Endothelial cell of umbilical vein (primary cell): Measurements from ENCODE around the gene SMCHD1. TPM values are rescaled to one million over a fixed set of nuclear protein-coding genes. Genes with fewer than 3 reads are reported as not detected.

Source experiments
- BruUV-seq: library from RNA; stranded (reverse); fragments of 400-500 nt; replicated peaks from 2 replicates; lab custom pipeline; 2021; lab: Mats Ljungman, UMichigan
- CTCF ChIA-PET: fragments of 300-600, 350-600 bp; sonication (Branson Sonifier 250); formaldehyde crosslinking; loops from one replicate; lab custom pipeline; 2021; ENCODE audit warnings: antibody characterized with exemption, inconsistent platforms; lab: Charles Lee
- POLR2A ChIA-PET: fragments of 300-600, 350-600 bp; sonication (Branson Sonifier 250); formaldehyde crosslinking; loops from one replicate; lab custom pipeline; 2021; ENCODE audit warnings: antibody characterized with exemption, inconsistent platforms; lab: Charles Lee
- DNase-seq: peaks from one replicate; pipeline ENCODE4 v3.0.0-alpha.2; 2011; ENCODE audit warnings: low read depth, low spot score
- FAIRE-seq: peaks from 2 replicates; lab custom pipeline; 2011; peaks lifted over from hg19 to GRCh38; lab: Jason Lieb, UNC
- H2AFZ ChIP-seq: 2 replicates; pipeline ENCODE4 v1.6.0; 2012; ENCODE audit warnings: low read depth, low read length, control low read depth, inconsistent platforms
- H3K27ac ChIP-seq: 2 replicates; pipeline ENCODE4 v1.5.1; 2011; ENCODE audit warnings: low read depth, mild to moderate bottlenecking, control low read depth, low read length, moderate library complexity; ENCODE audit not compliant: insufficient read depth
- H3K27me3 ChIP-seq, 2 experiments: 2 replicates each; pipeline versions ENCODE4 v1.6.0 to v1.6.1; 2011; ENCODE audit warnings: low read length in 2 of 2, mixed read lengths in 1 of 2; ENCODE audit not compliant: control insufficient read depth in 2 of 2, insufficient read depth in 2 of 2
- H3K36me3 ChIP-seq, 2 experiments: 2 replicates in 1 of 2; 3 replicates in 1 of 2; pipeline ENCODE4 v1.5.1; 2011; ENCODE audit warnings: low read length in 2 of 2, mild to moderate bottlenecking in 1 of 2, moderate library complexity in 1 of 2; ENCODE audit not compliant: control insufficient read depth in 2 of 2, insufficient read depth in 2 of 2; ENCODE audit errors: extremely low read depth in 1 of 2
- H3K4me1 ChIP-seq: 3 replicates; pipeline ENCODE4 v1.5.1; 2011; ENCODE audit warnings: mild to moderate bottlenecking, low read length; ENCODE audit not compliant: control insufficient read depth, insufficient read depth; ENCODE audit errors: extremely low read depth
- H3K4me2 ChIP-seq: 2 replicates; pipeline ENCODE4 v1.6.1; 2011; ENCODE audit warnings: low read length, control low read depth, mixed read lengths; ENCODE audit not compliant: insufficient read depth
- H3K4me3 ChIP-seq, 3 experiments: fragments of 200-600 bp in 1 of 3; sonication (generic), shearing (Covaris generic) in 1 of 3; replicated peaks in 1 of 3; 2 replicates each; pipeline ENCODE4 v1.5.1; 2011 to 2016; ENCODE audit warnings: control low read depth in 3 of 3, low read length in 3 of 3, mild to moderate bottlenecking in 2 of 3, inconsistent platforms in 1 of 3, low read depth in 1 of 3, moderate library complexity in 1 of 3; ENCODE audit not compliant: insufficient read depth in 1 of 3
- H3K79me2 ChIP-seq: 2 replicates; pipeline ENCODE4 v1.6.0; 2012; ENCODE audit warnings: low read length, inconsistent platforms; ENCODE audit not compliant: control insufficient read depth, insufficient read depth
- H3K9ac ChIP-seq: replicated peaks from 2 replicates; pipeline ENCODE3; 2011; ENCODE audit warnings: low read length, control low read depth; ENCODE audit not compliant: insufficient read depth; ENCODE audit errors: extremely low read depth
- H3K9me1 ChIP-seq: replicated peaks from 3 replicates; pipeline ENCODE4 v1.6.0; 2011; ENCODE audit warnings: mild to moderate bottlenecking, low read length; ENCODE audit not compliant: control insufficient read depth, insufficient read depth; ENCODE audit errors: extremely low read depth
- H3K9me3 ChIP-seq: replicated peaks from 2 replicates; pipeline ENCODE4 v1.5.1; 2012; ENCODE audit warnings: low read length, inconsistent platforms; ENCODE audit not compliant: control insufficient read depth, insufficient read depth
- H4K20me1 ChIP-seq: replicated peaks from 2 replicates; pipeline ENCODE3; 2011; ENCODE audit warnings: mild to moderate bottlenecking, low read length; ENCODE audit not compliant: control insufficient read depth, insufficient read depth; ENCODE audit errors: extremely low read depth
- EZH2 ChIP-seq: IDR thresholded peaks from 2 replicates; pipeline ENCODE4 v1.6.1; 2012; ENCODE audit warnings: borderline replicate concordance, low read depth, mild to moderate bottlenecking, moderate library complexity, low read length, inconsistent platforms; ENCODE audit not compliant: severe bottlenecking
- FOS ChIP-seq: IDR thresholded peaks from 2 replicates; pipeline ENCODE4 v1.6.1; 2011; ENCODE audit warnings: mild to moderate bottlenecking, low read length, moderate library complexity, borderline replicate concordance; ENCODE audit not compliant: insufficient read depth
- GATA2 ChIP-seq: IDR thresholded peaks from 2 replicates; pipeline ENCODE4 v1.7.0; 2011; ENCODE audit warnings: low read depth, mild to moderate bottlenecking, moderate library complexity, mixed read lengths, low read length; ENCODE audit not compliant: insufficient read length, insufficient read depth
- JUN ChIP-seq: IDR thresholded peaks from 2 replicates; pipeline ENCODE4 v1.6.1; 2011; ENCODE audit warnings: borderline replicate concordance, low read depth; ENCODE audit not compliant: insufficient read length, insufficient read depth
- MYC ChIP-seq: IDR thresholded peaks from one replicate; pipeline ENCODE4 v1.6.1; 2011; ENCODE audit warnings: mild to moderate bottlenecking, low read depth, low read length
- POLR2A ChIP-seq: IDR thresholded peaks from 2 replicates; pipeline ENCODE4 v1.6.1; 2012; ENCODE audit warnings: low read depth, mild to moderate bottlenecking, control low read depth, low read length
- POLR2AphosphoS5 ChIP-seq: IDR thresholded peaks from 2 replicates; pipeline ENCODE4 v1.6.1; 2012; ENCODE audit warnings: low read depth, mild to moderate bottlenecking, control low read depth, low read length, moderate library complexity; ENCODE audit not compliant: insufficient read depth
- dilution Hi-C: fragments of 300-500 bp; cut with MboI; formaldehyde crosslinking; loops from one replicate; pipeline ENCODE4 v1.15.0; 2019; ENCODE audit warnings: low sequenced_read_pairs; ENCODE audit not compliant: extremely low pct_ligation_motif_present
- intact Hi-C: fragments of 100-400 bp; cut with micrococcal nuclease; formaldehyde crosslinking; loops from one replicate; pipeline ENCODE4 v1.10.0; 2022
- polyA plus RNA-seq, 4 experiments: library from polyadenylated mRNA; depleted of rRNA in 3 of 4; stranded (reverse) in 3 of 4; unstranded in 1 of 4; fragments of >200 nt; gene quantifications; 2 replicates each; pipeline versions ENCODE4 v1.2.1 to v1.2.3, GENCODE V29; 2011 to 2012; ENCODE audit warnings: missing spikeins in 1 of 4
- total RNA-seq: library from RNA; stranded (reverse); gene quantifications from 2 replicates; pipeline ENCODE4 v1.2.3, GENCODE V29; 2021
- TF ChIP-seq, protein P1 (sequence below), 2 donors: IDR thresholded peaks; 1 replicate in 1 of 2; 2 replicates in 1 of 2; pipeline ENCODE4 v1.5.1; 2011; ENCODE audit warnings: low read length in 2 of 2, mild to moderate bottlenecking in 2 of 2, moderate library complexity in 2 of 2, control low read depth in 1 of 2, inconsistent platforms in 1 of 2, low read depth in 1 of 2; ENCODE audit not compliant: insufficient read depth in 1 of 2; ENCODE audit errors: extremely low read depth in 1 of 2
- TF ChIP-seq, protein P2 (sequence below): IDR thresholded peaks from 2 replicates; pipeline ENCODE4 v1.6.1; 2011; ENCODE audit not compliant: insufficient read depth, insufficient read length

The SMCHD1 gene
- total and polyA plus RNA-seq, 2 donors (not counting 3 experiments of a cell fraction or from before 2014, with no cell fraction given), result 7.4 to 39.9 TPM

DNA sequence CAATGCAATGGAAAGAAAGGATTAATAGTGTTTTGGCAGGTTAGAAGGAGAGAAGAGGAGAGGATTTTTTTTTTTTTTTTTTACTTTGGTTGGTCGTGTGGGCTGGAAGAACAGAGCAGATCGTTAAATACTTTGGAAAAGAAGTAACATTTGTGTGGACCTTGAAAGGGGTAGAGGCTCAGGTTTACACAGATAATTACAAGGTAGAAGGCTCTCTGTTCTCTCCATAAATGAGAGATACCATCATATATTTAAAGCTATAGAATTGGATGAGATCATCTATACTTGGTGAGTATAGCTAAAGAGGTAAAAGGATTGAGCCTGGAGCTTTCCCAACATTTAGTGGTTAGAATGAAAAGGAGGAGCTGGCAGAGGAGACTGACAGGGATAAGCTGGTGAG lies 49.0 kb downstream of the SMCHD1 start:
- ChIA-PET CTCF (interaction anchor here (1.2 to 2.1 kb wide), 3 partner anchors 18 to 26 kb away, joined by 4 to 5 read pairs (median 4); no protein-coding TSS in a partner anchor), POLR2A (no interaction called here)
- no peak for FAIRE-seq

More for the DNA sequence above, 49.0 kb downstream of the SMCHD1 start:
- no peak overlapping the region for H3K4me2 ChIP-seq
- intact Hi-C loops, result loop anchor here (5.0 kb wide), 1 partner anchor 37 kb away; no protein-coding TSS in a partner anchor
- H2AFZ ChIP-seq, result no peak overlapping the region
- no peaks in the 10 kb centered on the region for H3K9me1 ChIP-seq
- H3K36me3 ChIP-seq, result peaks cover 0 to 21% of the 10 kb centered on the region in 2 experiments
- H4K20me1 ChIP-seq, result no peaks in the 10 kb centered on the region
- dilution Hi-C loops, result no loop called here
- BruUV-seq, result no TSS peak
- TF ChIP-seq POLR2A (no peak), JUN (no peak), MYC (no peak), GATA2 (no peak), EZH2 (no peak), FOS (no peak), POLR2AphosphoS5 (no peak)
- TF ChIP-seq, protein P1, sequence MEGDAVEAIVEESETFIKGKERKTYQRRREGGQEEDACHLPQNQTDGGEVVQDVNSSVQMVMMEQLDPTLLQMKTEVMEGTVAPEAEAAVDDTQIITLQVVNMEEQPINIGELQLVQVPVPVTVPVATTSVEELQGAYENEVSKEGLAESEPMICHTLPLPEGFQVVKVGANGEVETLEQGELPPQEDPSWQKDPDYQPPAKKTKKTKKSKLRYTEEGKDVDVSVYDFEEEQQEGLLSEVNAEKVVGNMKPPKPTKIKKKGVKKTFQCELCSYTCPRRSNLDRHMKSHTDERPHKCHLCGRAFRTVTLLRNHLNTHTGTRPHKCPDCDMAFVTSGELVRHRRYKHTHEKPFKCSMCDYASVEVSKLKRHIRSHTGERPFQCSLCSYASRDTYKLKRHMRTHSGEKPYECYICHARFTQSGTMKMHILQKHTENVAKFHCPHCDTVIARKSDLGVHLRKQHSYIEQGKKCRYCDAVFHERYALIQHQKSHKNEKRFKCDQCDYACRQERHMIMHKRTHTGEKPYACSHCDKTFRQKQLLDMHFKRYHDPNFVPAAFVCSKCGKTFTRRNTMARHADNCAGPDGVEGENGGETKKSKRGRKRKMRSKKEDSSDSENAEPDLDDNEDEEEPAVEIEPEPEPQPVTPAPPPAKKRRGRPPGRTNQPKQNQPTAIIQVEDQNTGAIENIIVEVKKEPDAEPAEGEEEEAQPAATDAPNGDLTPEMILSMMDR (IDR thresholded peaks at IDR 0.05; ENCODE audit: extremely low read depth in 1 of 2, insufficient read depth in 1 of 2, low read depth in 1 of 2, low read length in 2 of 2), result no peak
- TF ChIP-seq, protein P2, sequence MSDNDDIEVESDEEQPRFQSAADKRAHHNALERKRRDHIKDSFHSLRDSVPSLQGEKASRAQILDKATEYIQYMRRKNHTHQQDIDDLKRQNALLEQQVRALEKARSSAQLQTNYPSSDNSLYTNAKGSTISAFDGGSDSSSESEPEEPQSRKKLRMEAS, result no peak
- no peak overlapping the region for H3K4me3 ChIP-seq
- DNase-seq, result no peak
- H3K27me3 ChIP-seq, result no peaks in the 10 kb centered on the region
- no peaks in the 10 kb centered on the region for H3K79me2 ChIP-seq
- no peaks in the 10 kb centered on the region for H3K9me3 ChIP-seq
- no peak overlapping the region for H3K9ac ChIP-seq
- no peaks in the 10 kb centered on the region for H3K4me1 ChIP-seq
- no peak overlapping the region for H3K27ac ChIP-seq
